Measurements from ENCODE around the gene CGB2.

Gene CGB2

GRCh38 chr19:49004133-49004532, 27.6 kb upstream of the CGB2 start:
- Histone ChIP-seq H3K36me3 (ENCODE audit: control insufficient read depth, insufficient read depth, low read length) (peaks cover 36% of the 10 kb centered on the region), H3K27me3 (replicated peaks; ENCODE audit: control insufficient read depth, insufficient read depth, low read length) (no peaks in the 10 kb centered on the region), H3K4me3 (replicated peaks; ENCODE audit: low read depth, low read length) (no peak overlapping the region)
- DNase-seq (ENCODE audit: extremely low read depth, insufficient read length) = no peak
- no peak for TF ChIP-seq CTCF (IDR thresholded peaks at IDR 0.05; ENCODE audit: insufficient read depth, low read length, poor library complexity, severe bottlenecking)

- no peaks in the 10 kb centered on the region for H3K27me3 ChIP-seq (replicated peaks; ENCODE audit: control insufficient read depth, insufficient read depth, low read length)
- TF ChIP-seq CTCF (IDR thresholded peaks at IDR 0.05; ENCODE audit: insufficient read depth, low read length, poor library complexity, severe bottlenecking) = no peak
- H3K36me3 ChIP-seq (ENCODE audit: control insufficient read depth, insufficient read depth, low read length) = peaks cover 34% of the 10 kb centered on the region
- H3K4me3 ChIP-seq (replicated peaks; ENCODE audit: low read depth, low read length) = no peak overlapping the region
- DNase-seq (ENCODE audit: extremely low read depth, insufficient read length) = no peak
Observed at GRCh38 chr19:49004964-49005614, 26.6 kb upstream of the CGB2 start.

DNA sequence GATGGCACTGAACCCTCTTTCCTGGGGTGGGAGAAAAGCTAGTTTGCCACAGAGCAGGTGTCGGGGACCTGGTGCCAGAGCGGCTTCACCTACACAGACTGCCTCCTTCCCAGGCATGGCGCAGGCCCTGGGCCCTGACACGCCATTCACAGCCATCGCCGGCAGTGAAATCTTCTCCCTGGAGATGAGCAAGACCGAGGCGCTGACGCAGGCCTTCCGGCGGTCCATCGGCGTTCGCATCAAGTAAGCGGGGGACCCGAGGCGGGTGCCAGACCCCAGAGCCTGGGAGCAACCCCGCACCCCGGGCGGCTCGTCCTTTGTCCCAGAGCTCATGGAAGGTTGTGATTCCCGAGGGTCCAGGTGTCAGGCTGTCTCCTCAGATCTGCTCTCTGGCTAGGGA, 24.8 kb upstream of the CGB2 start:
- Histone ChIP-seq H3K4me3 (replicated peaks; ENCODE audit: low read depth, low read length) (no peak overlapping the region), H3K36me3 (ENCODE audit: control insufficient read depth, insufficient read depth, low read length) (peaks cover 47% of the 10 kb centered on the region), H3K27me3 (replicated peaks; ENCODE audit: control insufficient read depth, insufficient read depth, low read length) (no peaks in the 10 kb centered on the region)
- no peak for DNase-seq (ENCODE audit: extremely low read depth, insufficient read length)
- TF ChIP-seq CTCF (IDR thresholded peaks at IDR 0.05; ENCODE audit: insufficient read depth, low read length, poor library complexity, severe bottlenecking) = no peak

GRCh38 chr19:49009828-49010227, 21.9 kb upstream of the CGB2 start:
- Histone ChIP-seq H3K36me3 (ENCODE audit: control insufficient read depth, insufficient read depth, low read length) (peaks cover 33% of the 10 kb centered on the region), H3K27me3 (replicated peaks; ENCODE audit: control insufficient read depth, insufficient read depth, low read length) (no peaks in the 10 kb centered on the region), H3K4me3 (replicated peaks; ENCODE audit: low read depth, low read length) (no peak overlapping the region)
- DNase-seq (ENCODE audit: extremely low read depth, insufficient read length) = no peak
- TF ChIP-seq CTCF (IDR thresholded peaks at IDR 0.05; ENCODE audit: insufficient read depth, low read length, poor library complexity, severe bottlenecking) = no peak

GRCh38 chr19:49010453-49010852, 21.2 kb upstream of the CGB2 start:
- H3K36me3 ChIP-seq (ENCODE audit: control insufficient read depth, insufficient read depth, low read length) = peaks cover 30% of the 10 kb centered on the region
- no peaks in the 10 kb centered on the region for H3K27me3 ChIP-seq (replicated peaks; ENCODE audit: control insufficient read depth, insufficient read depth, low read length)
- H3K4me3 ChIP-seq (replicated peaks; ENCODE audit: low read depth, low read length) = no peak overlapping the region
- DNase-seq (ENCODE audit: extremely low read depth, insufficient read length) = no peak
- TF ChIP-seq CTCF (IDR thresholded peaks at IDR 0.05; ENCODE audit: insufficient read depth, low read length, poor library complexity, severe bottlenecking) = no peak

- DNase-seq (ENCODE audit: extremely low read depth, insufficient read length) = no peak
- Histone ChIP-seq H3K36me3 (ENCODE audit: control insufficient read depth, insufficient read depth, low read length) (peaks cover 34% of the 10 kb centered on the region), H3K4me3 (replicated peaks; ENCODE audit: low read depth, low read length) (no peak overlapping the region), H3K27me3 (replicated peaks; ENCODE audit: control insufficient read depth, insufficient read depth, low read length) (no peaks in the 10 kb centered on the region)
- no peak for TF ChIP-seq CTCF (IDR thresholded peaks at IDR 0.05; ENCODE audit: insufficient read depth, low read length, poor library complexity, severe bottlenecking)
Observed at GRCh38 chr19:49011194-49011593, 20.5 kb upstream of the CGB2 start.

Data from GM06990 (cell line).